ENCODE results near the gene KIF19. TPM values are rescaled to one million over a fixed set of nuclear protein-coding genes. Genes with fewer than 3 reads are reported as not detected.
A peak's percentile ranks its signal among the peaks of the same experiment; 100 is the strongest.

Gene KIF19
- total and polyA plus RNA-seq, 2 experiments from 2014 or later, result 0.39 TPM; not detected in 1

DNA sequence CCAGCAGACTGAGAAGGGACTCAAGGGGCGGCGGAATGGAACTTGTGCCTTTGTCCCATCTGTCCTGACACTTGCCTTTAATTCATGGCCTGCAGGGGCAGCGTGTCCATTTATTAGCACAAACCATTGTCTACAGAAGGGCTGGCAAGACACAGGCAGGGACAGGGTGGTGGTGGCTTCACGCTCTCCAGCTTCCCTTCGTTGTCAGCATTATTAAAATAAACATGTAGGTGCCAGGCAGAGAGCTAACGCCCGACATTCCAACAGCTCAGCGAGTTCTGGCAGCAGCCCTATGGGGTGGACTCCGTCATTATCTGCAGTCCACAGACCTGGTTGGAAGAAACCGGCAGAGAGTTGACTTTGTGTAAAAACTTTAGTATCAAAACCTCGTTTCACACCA lies 35.7 kb upstream of the KIF19 start:
- H3K27ac ChIP-seq, result no peak overlapping the region
- H3K27me3 ChIP-seq, result no peaks in the 10 kb centered on the region
- TF ChIP-seq, protein P1, sequence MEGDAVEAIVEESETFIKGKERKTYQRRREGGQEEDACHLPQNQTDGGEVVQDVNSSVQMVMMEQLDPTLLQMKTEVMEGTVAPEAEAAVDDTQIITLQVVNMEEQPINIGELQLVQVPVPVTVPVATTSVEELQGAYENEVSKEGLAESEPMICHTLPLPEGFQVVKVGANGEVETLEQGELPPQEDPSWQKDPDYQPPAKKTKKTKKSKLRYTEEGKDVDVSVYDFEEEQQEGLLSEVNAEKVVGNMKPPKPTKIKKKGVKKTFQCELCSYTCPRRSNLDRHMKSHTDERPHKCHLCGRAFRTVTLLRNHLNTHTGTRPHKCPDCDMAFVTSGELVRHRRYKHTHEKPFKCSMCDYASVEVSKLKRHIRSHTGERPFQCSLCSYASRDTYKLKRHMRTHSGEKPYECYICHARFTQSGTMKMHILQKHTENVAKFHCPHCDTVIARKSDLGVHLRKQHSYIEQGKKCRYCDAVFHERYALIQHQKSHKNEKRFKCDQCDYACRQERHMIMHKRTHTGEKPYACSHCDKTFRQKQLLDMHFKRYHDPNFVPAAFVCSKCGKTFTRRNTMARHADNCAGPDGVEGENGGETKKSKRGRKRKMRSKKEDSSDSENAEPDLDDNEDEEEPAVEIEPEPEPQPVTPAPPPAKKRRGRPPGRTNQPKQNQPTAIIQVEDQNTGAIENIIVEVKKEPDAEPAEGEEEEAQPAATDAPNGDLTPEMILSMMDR (IDR thresholded peaks at IDR 0.05; ENCODE audit: low read depth, low read length), result no peak
- H3K4me3 ChIP-seq, result no peak overlapping the region
- H3K4me1 ChIP-seq (ENCODE audit: low read depth), result no peaks in the 10 kb centered on the region
- H3K36me3 ChIP-seq, result no peaks in the 10 kb centered on the region
- no peak for DNase-seq (ENCODE audit: low read depth in 1 of 2, low spot score in 1 of 2)
- no peaks in the 10 kb centered on the region for H3K9me3 ChIP-seq (ENCODE audit: low read depth)

DNA sequence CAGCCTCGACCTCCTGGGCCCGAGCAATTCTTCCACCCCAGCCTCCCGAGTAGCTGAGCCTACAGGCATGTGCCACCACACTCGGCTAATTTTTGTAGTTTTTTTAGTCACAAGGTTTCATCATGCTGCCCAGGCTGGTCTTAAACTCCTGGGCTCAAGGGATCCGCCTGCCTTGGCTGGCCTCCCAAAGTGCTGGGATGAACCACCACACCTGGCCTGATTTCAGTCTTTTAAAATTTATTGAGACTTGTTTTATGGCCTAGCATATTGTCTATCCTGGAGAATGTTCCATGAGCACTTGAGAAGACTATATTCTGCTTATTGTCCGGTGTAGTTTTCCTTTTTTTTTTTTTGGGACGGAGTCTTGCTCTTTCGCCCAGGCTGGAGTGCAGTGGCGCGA lies 33.5 kb upstream of the KIF19 start:
- peaks cover 3% of the 10 kb centered on the region for H3K4me1 ChIP-seq (ENCODE audit: low read depth)
- no peak overlapping the region for H3K4me3 ChIP-seq
- DNase-seq (ENCODE audit: low read depth in 1 of 2, low spot score in 1 of 2), result no peak
- TF ChIP-seq, protein P1 (IDR thresholded peaks at IDR 0.05; ENCODE audit: low read depth, low read length), result no peak
- no peak overlapping the region for H3K27ac ChIP-seq
- H3K9me3 ChIP-seq (ENCODE audit: low read depth), result no peaks in the 10 kb centered on the region
- H3K36me3 ChIP-seq, result no peaks in the 10 kb centered on the region
- no peaks in the 10 kb centered on the region for H3K27me3 ChIP-seq

DNA sequence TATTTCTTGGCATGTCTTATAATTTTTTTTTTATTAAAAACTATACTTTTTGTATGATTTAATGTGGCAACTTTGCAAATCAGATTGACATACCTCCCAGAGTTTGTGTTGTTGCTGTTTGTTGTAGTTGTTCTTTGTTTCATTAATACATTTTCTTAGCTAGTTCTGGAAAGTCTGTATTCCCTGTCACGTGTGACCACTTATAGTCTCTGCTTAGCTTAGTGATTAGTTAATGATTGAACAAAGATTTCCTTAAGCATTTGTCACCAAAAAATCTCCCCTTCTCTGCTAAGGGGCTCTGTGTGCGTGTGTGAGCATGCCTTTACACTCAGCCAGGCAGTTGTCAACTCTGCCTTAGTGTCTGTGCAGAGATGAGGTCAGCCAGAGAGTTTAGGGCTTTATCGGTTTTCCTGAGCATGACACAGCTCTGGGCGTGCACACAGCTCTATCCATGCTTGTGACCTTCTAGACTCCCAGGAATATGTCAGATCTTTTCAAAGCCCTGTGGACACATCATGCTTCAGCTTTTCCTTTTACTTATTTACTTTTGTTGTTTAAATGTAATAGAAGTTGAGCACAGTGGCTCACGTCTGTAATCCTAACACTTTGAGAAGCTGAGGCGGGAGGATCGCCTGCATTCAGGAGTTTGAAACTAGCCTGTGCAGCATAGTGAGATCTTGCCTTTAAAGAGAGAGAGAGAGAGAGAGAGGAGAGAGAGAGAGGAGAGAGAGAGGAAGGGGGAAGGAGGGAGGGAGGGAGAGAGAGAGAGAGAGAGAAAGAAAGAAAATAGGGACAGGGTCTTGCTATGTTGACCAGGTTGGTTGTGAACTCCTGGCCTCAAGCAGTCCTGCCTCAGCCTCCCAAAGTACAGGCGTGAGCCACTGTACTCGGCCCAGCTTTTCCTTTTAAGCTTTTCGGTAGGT lies 30.1 kb upstream of the KIF19 start:
- Histone ChIP-seq H3K4me1 (ENCODE audit: low read depth) (peaks cover 3% of the 10 kb centered on the region), H3K27me3 (no peaks in the 10 kb centered on the region), H3K4me3 (no peak overlapping the region), H3K9me3 (ENCODE audit: low read depth) (no peaks in the 10 kb centered on the region), H3K36me3 (no peaks in the 10 kb centered on the region), H3K27ac (peak overlapping the region; percentile 8)
- peak in 1 of 2 donors; percentile 31 for DNase-seq (ENCODE audit: low read depth in 1 of 2, low spot score in 1 of 2)
- TF ChIP-seq, protein P1 (IDR thresholded peaks at IDR 0.05; ENCODE audit: low read depth, low read length), result no peak

DNA sequence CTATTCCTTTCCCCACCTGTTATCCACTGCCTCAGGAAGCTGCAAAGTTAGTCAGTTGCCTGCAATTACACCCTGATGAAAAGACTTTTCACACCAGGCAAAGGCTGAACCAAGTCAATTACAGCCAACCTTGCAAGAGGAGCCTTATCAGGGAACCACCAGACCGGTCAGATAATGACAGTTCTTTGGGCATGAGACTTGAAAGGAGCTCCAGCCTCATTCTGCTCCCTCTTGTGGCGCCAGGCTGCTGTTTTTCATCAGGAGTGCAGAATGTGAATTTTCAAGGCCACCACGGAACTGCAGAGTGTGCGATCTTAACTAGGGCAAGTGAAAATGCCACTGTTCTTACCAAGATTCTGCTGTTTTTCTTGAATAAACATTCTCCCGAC lies 29.5 kb upstream of the KIF19 start:
- DNase-seq (ENCODE audit: low read depth in 1 of 2, low spot score in 1 of 2), result peak; percentile 85 to 86
- Histone ChIP-seq H3K36me3 (no peaks in the 10 kb centered on the region), H3K4me1 (ENCODE audit: low read depth) (peaks cover 3% of the 10 kb centered on the region), H3K27me3 (no peaks in the 10 kb centered on the region), H3K27ac (peak overlapping the region; percentile 8), H3K4me3 (no peak overlapping the region), H3K9me3 (ENCODE audit: low read depth) (no peaks in the 10 kb centered on the region)
- TF ChIP-seq, protein P1 (IDR thresholded peaks at IDR 0.05; ENCODE audit: low read depth, low read length), result peak; percentile 87

DNA sequence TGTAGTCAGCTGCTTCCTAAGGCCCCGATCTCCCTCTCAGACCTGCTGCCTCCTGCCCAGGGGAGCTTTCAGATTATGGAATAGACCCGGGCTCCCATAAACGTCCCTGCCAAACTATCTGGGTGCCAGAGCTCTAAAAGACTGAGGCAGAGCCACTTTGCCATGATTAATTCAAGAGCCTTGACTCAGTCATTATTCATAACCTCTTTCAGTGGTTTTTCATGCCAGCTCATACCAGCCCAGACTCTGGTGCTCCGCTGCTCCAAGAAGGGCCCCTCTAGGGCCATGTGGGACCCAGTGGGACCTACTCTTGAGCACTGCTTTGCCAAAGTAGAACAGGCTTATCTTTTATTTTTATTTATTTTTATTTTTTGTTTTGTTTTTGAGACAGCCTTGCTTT lies 28.1 kb upstream of the KIF19 start:
- no peak overlapping the region for H3K27ac ChIP-seq

More for the DNA sequence above, 28.1 kb upstream of the KIF19 start:
- no peak overlapping the region for H3K4me3 ChIP-seq
- H3K4me1 ChIP-seq (ENCODE audit: low read depth), result peaks cover 3% of the 10 kb centered on the region
- no peaks in the 10 kb centered on the region for H3K36me3 ChIP-seq
- TF ChIP-seq, protein P1 (IDR thresholded peaks at IDR 0.05; ENCODE audit: low read depth, low read length), result no peak
- no peak for DNase-seq (ENCODE audit: low read depth in 1 of 2, low spot score in 1 of 2)
- H3K27me3 ChIP-seq, result no peaks in the 10 kb centered on the region
- no peaks in the 10 kb centered on the region for H3K9me3 ChIP-seq (ENCODE audit: low read depth)

Data from cardiac muscle cell (in vitro differentiated cells and primary cell).